SK-N-MC (cell line): ENCODE measurements around the gene ZBTB7C.

Experiments
- EZH2 ChIP-seq: fragments of 200-600 bp; sonication (generic); IDR thresholded peaks from one replicate; pipeline ENCODE4 v1.6.1; 2017; ENCODE audit warnings: antibody characterized with exemption
- FOXP2 ChIP-seq: optimal IDR thresholded peaks from 2 replicates; pipeline ENCODE3; 2011; ENCODE audit warnings: mild to moderate bottlenecking, moderate library complexity; ENCODE audit not compliant: insufficient read depth; ENCODE audit errors: extremely low read length, control extremely low read depth
- POLR2AphosphoS5 ChIP-seq: IDR thresholded peaks from 2 replicates; pipeline ENCODE4 v1.6.1; 2012; ENCODE audit warnings: mild to moderate bottlenecking, low read depth, low read length, borderline replicate concordance

- no peak for TF ChIP-seq EZH2
- no peak for TF ChIP-seq POLR2AphosphoS5
- TF ChIP-seq FOXP2: no peak
These were observed 145.0 kb downstream of the ZBTB7C start for GRCh38 chr18:48263914-48264902.
